Stimulated activated effector memory CD8-positive, alpha-beta T cell treated with anti-CD3 and anti-CD28 coated beads, Interleukin-12 subunit alpha, Interleukin-12 subunit beta, amount 100 ng/mL, for 72 hours (primary cell): Measurements from ENCODE around the gene TSPAN11.

ENCODE experiments used
- ATAC-seq: fragments of 150-1000 bp; cut with Tn5 transposase; 2 replicates; pipeline ENCODE4 v1.10.0; 2021
- DNase-seq, 2 donors: peaks; one replicate each; pipeline ENCODE4 v3.0.0; 2021 to 2022; ENCODE audit warnings: low spot score in 2 of 2
- H3K27ac Mint-ChIP-seq: one replicate; pipeline ENCODE4 v1.8.0; 2022; ENCODE audit warnings: mild to moderate bottlenecking, mixed read lengths
- H3K36me3 Mint-ChIP-seq: one replicate; pipeline ENCODE4 v1.8.0; 2022; ENCODE audit warnings: mild to moderate bottlenecking, mixed read lengths
- H3K4me1 Mint-ChIP-seq: one replicate; pipeline ENCODE4 v1.8.0; 2022; ENCODE audit warnings: mixed read lengths
- H3K4me3 Mint-ChIP-seq: one replicate; pipeline ENCODE4 v1.8.0; 2022; ENCODE audit warnings: mild to moderate bottlenecking, mixed read lengths
- H3K9me3 Mint-ChIP-seq: one replicate; pipeline ENCODE4 v1.8.0; 2022; ENCODE audit warnings: mixed read lengths

Gene TSPAN11

GRCh38 chr12:30963709-30964564 is 37.4 kb downstream of the TSPAN11 start:
- no peak overlapping the region for H3K4me3 Mint-ChIP-seq
- H3K36me3 Mint-ChIP-seq = no peaks in the 10 kb centered on the region
- DNase-seq (no peak), ATAC-seq (no peak)
- no peaks in the 10 kb centered on the region for H3K4me1 Mint-ChIP-seq
- H3K9me3 Mint-ChIP-seq = no peaks in the 10 kb centered on the region
- H3K27ac Mint-ChIP-seq = no peak overlapping the region

GRCh38 chr12:30964896-30965612 is 38.5 kb downstream of the TSPAN11 start:
- DNase-seq (no peak), ATAC-seq (no peak)
- H3K9me3 Mint-ChIP-seq = no peaks in the 10 kb centered on the region
- no peaks in the 10 kb centered on the region for H3K36me3 Mint-ChIP-seq
- H3K4me3 Mint-ChIP-seq = no peak overlapping the region
- H3K27ac Mint-ChIP-seq = no peak overlapping the region
- H3K4me1 Mint-ChIP-seq = no peaks in the 10 kb centered on the region

- ATAC-seq (no peak), DNase-seq (no peak)
- no peaks in the 10 kb centered on the region for H3K9me3 Mint-ChIP-seq
- H3K4me1 Mint-ChIP-seq = no peaks in the 10 kb centered on the region
- H3K36me3 Mint-ChIP-seq = no peaks in the 10 kb centered on the region
- no peak overlapping the region for H3K27ac Mint-ChIP-seq
- no peak overlapping the region for H3K4me3 Mint-ChIP-seq
Measured at GRCh38 chr12:30965613-30965985, 39.1 kb downstream of the TSPAN11 start.

- DNase-seq (no peak), ATAC-seq (no peak)
- Mint-ChIP-seq H3K4me1 (no peaks in the 10 kb centered on the region), H3K4me3 (no peak overlapping the region), H3K36me3 (no peaks in the 10 kb centered on the region), H3K9me3 (no peaks in the 10 kb centered on the region), H3K27ac (no peak overlapping the region)
Measured at GRCh38 chr12:30967026-30967425, 40.5 kb downstream of the TSPAN11 start.

- Mint-ChIP-seq H3K4me3 (no peak overlapping the region), H3K9me3 (no peaks in the 10 kb centered on the region), H3K27ac (no peak overlapping the region), H3K36me3 (no peaks in the 10 kb centered on the region), H3K4me1 (no peaks in the 10 kb centered on the region)
- ATAC-seq = no peak
- no peak for DNase-seq
Measured at GRCh38 chr12:30968211-30968610, 41.7 kb downstream of the TSPAN11 start.

DNA sequence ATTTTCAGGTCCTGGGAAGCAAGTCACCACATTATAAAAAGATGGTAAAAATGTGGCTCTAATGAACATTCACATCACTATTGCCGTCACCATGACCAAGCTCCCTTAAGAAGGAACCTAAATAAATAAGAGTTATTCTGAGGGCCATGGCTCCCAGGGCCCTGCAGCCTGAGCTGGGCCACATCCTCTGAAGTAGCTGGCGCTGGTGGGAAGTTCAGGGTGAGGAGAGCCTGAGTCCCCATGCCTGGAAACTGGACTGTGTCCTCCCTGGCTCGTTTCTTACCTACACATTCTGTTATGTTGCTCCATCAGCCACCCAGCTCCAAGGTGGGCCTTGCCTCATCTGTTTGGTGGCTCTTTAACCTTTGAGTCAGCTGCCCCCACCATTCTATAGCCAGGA is 42.5 kb downstream of the TSPAN11 start:
- ATAC-seq (no peak), DNase-seq (no peak)
- no peaks in the 10 kb centered on the region for H3K36me3 Mint-ChIP-seq
- no peaks in the 10 kb centered on the region for H3K4me1 Mint-ChIP-seq
- no peak overlapping the region for H3K27ac Mint-ChIP-seq
- H3K4me3 Mint-ChIP-seq = no peak overlapping the region
- no peaks in the 10 kb centered on the region for H3K9me3 Mint-ChIP-seq

DNA sequence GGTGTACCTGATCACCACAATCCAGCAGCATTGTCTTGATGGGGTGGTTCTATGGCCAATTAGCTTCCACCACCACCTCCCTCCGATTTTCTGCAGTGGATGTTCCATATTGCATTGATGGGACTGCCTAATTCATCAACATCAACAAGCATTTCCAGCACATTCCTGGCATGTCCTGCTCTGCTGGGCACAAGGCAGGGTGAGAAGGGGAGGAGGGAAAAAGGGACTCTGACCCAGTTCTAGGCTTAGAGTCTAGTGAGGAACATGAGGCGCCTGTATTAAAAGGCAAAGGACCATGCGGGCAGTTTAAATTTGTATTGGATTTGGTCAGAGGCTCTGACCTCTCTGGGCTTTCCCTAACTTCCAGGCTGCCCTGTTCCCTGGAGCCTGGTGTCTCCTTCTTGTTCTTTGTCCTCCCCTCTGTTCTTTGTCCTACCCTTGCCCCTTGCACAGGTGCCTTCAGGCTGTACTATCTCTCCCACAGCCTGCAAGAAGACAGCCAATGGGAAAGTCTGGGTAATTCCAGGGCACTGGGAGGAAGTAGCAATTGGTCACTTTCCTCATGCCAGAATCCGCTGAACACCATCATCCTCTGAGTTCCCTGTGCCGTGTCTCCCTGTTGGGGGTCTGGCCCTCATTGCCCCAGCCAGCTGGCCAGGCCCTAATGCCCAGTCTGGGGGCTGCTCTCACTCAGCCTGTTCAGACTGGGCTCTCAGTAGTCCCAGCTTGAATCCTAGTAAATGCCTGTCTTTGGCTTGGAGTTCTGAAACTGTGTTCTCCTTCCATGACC is 43.3 kb downstream of the TSPAN11 start:
- H3K4me3 Mint-ChIP-seq = no peak overlapping the region
- H3K27ac Mint-ChIP-seq = no peak overlapping the region
- no peaks in the 10 kb centered on the region for H3K4me1 Mint-ChIP-seq
- H3K9me3 Mint-ChIP-seq = no peaks in the 10 kb centered on the region
- no peak for ATAC-seq
- no peak for DNase-seq
- H3K36me3 Mint-ChIP-seq = no peaks in the 10 kb centered on the region

DNA sequence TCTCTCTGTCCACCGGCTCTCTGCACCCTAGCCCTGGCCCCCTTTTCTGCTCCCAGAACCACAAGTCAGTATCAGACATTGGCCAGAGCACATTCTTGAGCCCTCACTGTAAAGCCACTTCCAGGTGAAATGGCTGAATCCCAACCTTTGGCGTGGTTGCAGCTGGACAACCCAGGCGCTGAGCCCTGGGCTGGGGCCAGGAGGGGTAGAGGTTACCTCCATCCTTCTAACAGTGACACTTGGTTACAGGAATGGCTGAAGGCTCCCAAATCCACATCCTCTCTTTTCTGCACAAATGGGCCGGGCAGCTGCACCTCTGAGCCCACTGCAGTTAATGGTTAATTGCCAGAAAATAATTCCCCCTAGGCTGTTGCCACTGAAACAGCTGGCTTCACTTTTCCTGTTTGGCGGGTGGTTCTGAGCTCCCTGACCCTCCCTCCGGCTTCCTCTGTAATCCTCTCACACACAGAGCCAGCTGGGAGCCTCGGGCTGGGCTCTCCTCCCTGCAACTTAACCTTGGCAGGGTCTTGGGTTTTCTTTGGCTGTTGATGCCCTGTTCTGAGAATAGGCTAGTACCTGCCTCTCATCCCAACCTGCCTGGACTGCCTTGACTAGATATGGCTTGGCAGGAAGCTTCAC is 44.1 kb downstream of the TSPAN11 start:
- H3K27ac Mint-ChIP-seq = no peak overlapping the region
- H3K4me3 Mint-ChIP-seq = no peak overlapping the region
- no peak for DNase-seq
- no peak for ATAC-seq
- no peaks in the 10 kb centered on the region for H3K36me3 Mint-ChIP-seq
- no peaks in the 10 kb centered on the region for H3K4me1 Mint-ChIP-seq
- no peaks in the 10 kb centered on the region for H3K9me3 Mint-ChIP-seq

- Mint-ChIP-seq H3K36me3 (no peaks in the 10 kb centered on the region), H3K4me3 (no peak overlapping the region), H3K4me1 (no peaks in the 10 kb centered on the region), H3K27ac (no peak overlapping the region), H3K9me3 (no peaks in the 10 kb centered on the region)
- no peak for ATAC-seq
- no peak for DNase-seq
Measured at GRCh38 chr12:30972035-30972434, 45.5 kb downstream of the TSPAN11 start.

DNA sequence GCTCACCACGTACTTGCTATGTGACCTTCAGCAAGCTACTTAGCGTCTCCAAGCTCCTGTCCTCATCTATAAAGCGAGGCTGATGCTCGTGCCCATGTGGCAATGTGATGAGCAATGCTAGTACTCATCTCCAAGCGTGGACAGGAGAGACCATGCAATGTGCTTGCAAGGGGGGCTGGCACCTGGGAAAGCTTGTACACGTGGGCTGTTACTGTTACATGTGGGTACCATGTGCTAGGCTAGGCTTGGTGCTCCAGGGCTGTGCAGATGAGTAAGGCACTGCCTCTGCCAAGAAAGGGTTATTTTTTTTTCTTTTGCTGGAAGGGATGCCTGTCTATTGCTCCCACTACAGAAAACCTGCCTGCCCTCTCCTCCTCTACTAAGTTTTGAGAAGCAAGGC is 46.6 kb downstream of the TSPAN11 start:
- no peaks in the 10 kb centered on the region for H3K4me1 Mint-ChIP-seq
- no peak for DNase-seq
- no peak overlapping the region for H3K27ac Mint-ChIP-seq
- H3K4me3 Mint-ChIP-seq = no peak overlapping the region
- H3K9me3 Mint-ChIP-seq = no peaks in the 10 kb centered on the region
- no peak for ATAC-seq
- no peaks in the 10 kb centered on the region for H3K36me3 Mint-ChIP-seq

GRCh38 chr12:30973830-30974229 is 47.3 kb downstream of the TSPAN11 start:
- H3K36me3 Mint-ChIP-seq = no peaks in the 10 kb centered on the region
- DNase-seq (no peak), ATAC-seq (no peak)
- H3K4me1 Mint-ChIP-seq = no peaks in the 10 kb centered on the region
- H3K4me3 Mint-ChIP-seq = no peak overlapping the region
- H3K9me3 Mint-ChIP-seq = no peaks in the 10 kb centered on the region
- H3K27ac Mint-ChIP-seq = no peak overlapping the region

- H3K36me3 Mint-ChIP-seq = no peaks in the 10 kb centered on the region
- ATAC-seq (no peak), DNase-seq (no peak)
- H3K27ac Mint-ChIP-seq = no peak overlapping the region
- no peak overlapping the region for H3K4me3 Mint-ChIP-seq
- no peaks in the 10 kb centered on the region for H3K4me1 Mint-ChIP-seq
- H3K9me3 Mint-ChIP-seq = no peaks in the 10 kb centered on the region
Measured at GRCh38 chr12:30974746-30975500, 48.4 kb downstream of the TSPAN11 start.

GRCh38 chr12:30975581-30975980 is 49.0 kb downstream of the TSPAN11 start:
- H3K36me3 Mint-ChIP-seq = no peaks in the 10 kb centered on the region
- H3K4me1 Mint-ChIP-seq = no peaks in the 10 kb centered on the region
- no peak for DNase-seq
- H3K4me3 Mint-ChIP-seq = no peak overlapping the region
- no peaks in the 10 kb centered on the region for H3K9me3 Mint-ChIP-seq
- no peak for ATAC-seq
- H3K27ac Mint-ChIP-seq = no peak overlapping the region

DNA sequence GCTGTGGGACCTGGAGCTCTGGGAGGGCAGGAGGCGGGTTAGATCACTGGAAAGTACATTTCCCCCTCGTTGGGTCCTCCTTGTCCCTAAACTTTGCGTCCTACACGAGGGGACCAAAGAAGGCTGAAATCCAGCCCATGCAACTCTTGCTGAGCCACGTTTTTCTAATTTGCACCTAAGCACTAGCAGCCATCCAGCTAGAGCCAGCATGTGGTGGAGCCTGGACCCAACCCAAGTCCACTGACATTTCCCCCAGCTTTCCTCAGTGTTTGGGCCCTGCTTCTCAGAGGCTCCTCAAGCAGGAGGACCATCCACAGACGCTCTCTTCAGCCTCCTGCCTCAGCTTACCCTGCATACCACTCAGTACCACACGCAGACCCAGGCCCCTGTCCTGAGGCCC is 49.7 kb downstream of the TSPAN11 start:
- Mint-ChIP-seq H3K4me1 (no peaks in the 10 kb centered on the region), H3K9me3 (no peaks in the 10 kb centered on the region), H3K36me3 (no peaks in the 10 kb centered on the region), H3K27ac (no peak overlapping the region), H3K4me3 (no peak overlapping the region)
- ATAC-seq (no peak), DNase-seq (no peak)

- ATAC-seq (no peak), DNase-seq (no peak)
Measured at GRCh38 chr12:30977124-30977523, 50.6 kb downstream of the TSPAN11 start.

More at GRCh38 chr12:30977124-30977523, 50.6 kb downstream of the TSPAN11 start:
- Mint-ChIP-seq H3K36me3 (no peaks in the 10 kb centered on the region), H3K9me3 (no peaks in the 10 kb centered on the region), H3K4me1 (no peaks in the 10 kb centered on the region), H3K4me3 (no peak overlapping the region), H3K27ac (no peak overlapping the region)
